GM18867 (cell line): ENCODE measurements around the gene HAP1.
"Not testable (repeated sequence)": the region's sequence is repeated elsewhere in the genome, so short reads cannot be mapped to it uniquely, and the experiment has no call there.

ENCODE experiments used
- ATAC-seq: cut with Tn5 transposase; IDR thresholded peaks from one replicate; pipeline ENCODE4 v1.9.1; 2021; ENCODE audit warnings: mild to moderate bottlenecking, moderate library complexity; ENCODE audit not compliant: unreplicated experiment

Gene HAP1

GRCh38 chr17:41734139-41734948, at the start of gene HAP1:
TSS of gene HAP1 (minus strand) at chr17:41734643. CDS start at chr17:41734634, 9 bp downstream.
- ATAC-seq = no peak

GRCh38 chr17:41782142-41782541, 47.7 kb upstream of the HAP1 start:
- ATAC-seq = no peak

- ATAC-seq = no peak
Observed at GRCh38 chr17:41781404-41782110, 47.1 kb upstream of the HAP1 start.

GRCh38 chr17:41779954-41780353, 45.5 kb upstream of the HAP1 start:
- no peak for ATAC-seq

GRCh38 chr17:41777574-41778188, 43.2 kb upstream of the HAP1 start:
- no peak for ATAC-seq

- no peak for ATAC-seq
Observed at GRCh38 chr17:41777157-41777573, 42.7 kb upstream of the HAP1 start.

GRCh38 chr17:41776262-41776900, 41.9 kb upstream of the HAP1 start:
- ATAC-seq = not testable (repeated sequence)

GRCh38 chr17:41775394-41776226, 41.2 kb upstream of the HAP1 start:
- ATAC-seq = no peak

- ATAC-seq = no peak
Observed at GRCh38 chr17:41773731-41774193, 39.3 kb upstream of the HAP1 start.

GRCh38 chr17:41773190-41773588, 38.7 kb upstream of the HAP1 start:
- no peak for ATAC-seq

GRCh38 chr17:41772586-41773189, 38.2 kb upstream of the HAP1 start:
- ATAC-seq = no peak

- ATAC-seq = no peak
Observed at GRCh38 chr17:41772218-41772585, 37.8 kb upstream of the HAP1 start.

GRCh38 chr17:41771389-41772206, 37.2 kb upstream of the HAP1 start:
- no peak for ATAC-seq

GRCh38 chr17:41769985-41770384, 35.5 kb upstream of the HAP1 start:
- ATAC-seq = no peak

GRCh38 chr17:41769346-41769862, 35.0 kb upstream of the HAP1 start:
- ATAC-seq = no peak

GRCh38 chr17:41768682-41769288, 34.3 kb upstream of the HAP1 start:
- no peak for ATAC-seq

GRCh38 chr17:41767324-41768042, 33.0 kb upstream of the HAP1 start:
- no peak for ATAC-seq

- ATAC-seq = no peak
Observed at GRCh38 chr17:41766135-41766534, 31.7 kb upstream of the HAP1 start.
